Left lung (tissue), 10 donors: Measurements from ENCODE around the gene CDH4. TPM values are rescaled to one million over a fixed set of nuclear protein-coding genes. Genes with fewer than 3 reads are reported as not detected.

ENCODE experiments used
- ATAC-seq: fragments of 200-7000 bp; cut with Tn5 transposase; one replicate; pipeline ENCODE4 v1.9.1; 2020; ENCODE audit warnings: moderate library complexity
- DNase-seq, 4 donors: peaks; one replicate each; pipeline ENCODE4 v3.0.0-alpha.2; 2013 to 2020
- H3K27ac ChIP-seq, 2 donors: fragments of 200-600 bp; sonication (generic) in 1 of 2; one replicate each; pipeline versions ENCODE4 v1.5.0 to v1.8.0; 2020 to 2021
- H3K27me3 ChIP-seq, 2 donors: fragments of 200-600 bp; sonication (generic) in 1 of 2; one replicate each; pipeline versions ENCODE4 v1.5.0 to v1.8.0; 2020 to 2021
- H3K36me3 ChIP-seq, 2 donors: fragments of 200-600 bp; sonication (generic) in 1 of 2; one replicate each; pipeline versions ENCODE4 v1.5.0 to v1.8.0; 2020 to 2021
- H3K4me1 ChIP-seq, 2 donors: fragments of 200-600 bp; one replicate each; pipeline ENCODE4 v1.8.0; 2021
- H3K4me3 ChIP-seq, 2 donors: fragments of 200-600 bp; sonication (generic) in 1 of 2; one replicate each; pipeline versions ENCODE4 v1.5.0 to v1.8.0; 2020 to 2021; ENCODE audit warnings: mild to moderate bottlenecking in 1 of 2
- H3K9me3 ChIP-seq, 2 donors: fragments of 200-600 bp; sonication (generic) in 1 of 2; one replicate each; pipeline versions ENCODE4 v1.5.0 to v1.8.0; 2020 to 2021
- CTCF ChIP-seq, 2 donors: fragments of 200-600 bp; sonication (generic) in 1 of 2; IDR thresholded peaks; one replicate each; pipeline versions ENCODE4 v1.5.0 to v1.8.0; 2021; ENCODE audit warnings: antibody characterized with exemption in 2 of 2
- intact Hi-C, 2 donors: fragments of 100-400 bp; cut with DNase I; formaldehyde crosslinking; loops; one replicate each; pipeline versions ENCODE4 v1.11.2 to v1.14.2; 2022
- polyA plus RNA-seq, 6 donors: library from polyadenylated mRNA; unstranded; fragments of 120-200 nt; gene quantifications; one replicate each; pipeline ENCODE4 v1.2.1, GENCODE V29; 2013; ENCODE audit not compliant: insufficient read length in 6 of 6
- total RNA-seq, 2 donors: library from RNA; stranded (reverse); fragmentation: NEBNext Ultra II Directional; extraction: Animal tissue kit (Norgen Biotek cat#: 25700); gene quantifications; one replicate each; pipeline ENCODE4 v1.2.1, GENCODE V29; 2021
- donor health status: DM: no; HTN: yes; CAD: no.
- donor health status: DM: no; HTN: no; CAD: no.

The CDH4 gene
- total and polyA plus RNA-seq, 8 donors = 0.24 to 10.8 (median 5.1) TPM

GRCh38 chr20:61572789-61573188 is 320.7 kb downstream of the CDH4 start:
- intact Hi-C loops = no loop called here
- no peaks in the 10 kb centered on the region for H3K36me3 ChIP-seq
- ATAC-seq = no peak
- H3K27ac ChIP-seq = no peak overlapping the region
- peaks cover 0 to 14% of the 10 kb centered on the region in 2 donors for H3K9me3 ChIP-seq
- TF ChIP-seq CTCF (IDR thresholded peaks at IDR 0.05) = no peak
- DNase-seq = no peak
- H3K4me3 ChIP-seq = no peak overlapping the region
- no peaks in the 10 kb centered on the region for H3K4me1 ChIP-seq
- peaks cover 0 to 25% of the 10 kb centered on the region in 2 donors for H3K27me3 ChIP-seq

- ATAC-seq (no peak), DNase-seq (no peak)
- peaks cover 0 to 25% of the 10 kb centered on the region in 2 donors for H3K27me3 ChIP-seq
- intact Hi-C loops = no loop called here
- no peak overlapping the region for H3K4me3 ChIP-seq
- no peak overlapping the region for H3K27ac ChIP-seq
- no peaks in the 10 kb centered on the region for H3K36me3 ChIP-seq
- peaks cover 0 to 10% of the 10 kb centered on the region in 2 donors for H3K9me3 ChIP-seq
- TF ChIP-seq CTCF (IDR thresholded peaks at IDR 0.05) = no peak
- H3K4me1 ChIP-seq = no peaks in the 10 kb centered on the region
These were observed 321.6 kb downstream of the CDH4 start for GRCh38 chr20:61573415-61574305.

GRCh38 chr20:61575151-61575937 is 323.3 kb downstream of the CDH4 start:
- Histone ChIP-seq H3K4me3 (no peak overlapping the region), H3K27ac (no peak overlapping the region), H3K9me3 (peaks cover 0 to 13% of the 10 kb centered on the region in 2 donors), H3K27me3 (peaks cover 0 to 23% of the 10 kb centered on the region in 2 donors), H3K36me3 (no peaks in the 10 kb centered on the region), H3K4me1 (no peaks in the 10 kb centered on the region)
- intact Hi-C loops = no loop called here
- no peak for TF ChIP-seq CTCF (IDR thresholded peaks at IDR 0.05)
- DNase-seq = no peak
- no peak for ATAC-seq

GRCh38 chr20:61576372-61576771 is 324.3 kb downstream of the CDH4 start:
- Histone ChIP-seq H3K27me3 (peaks cover 0 to 20% of the 10 kb centered on the region in 2 donors), H3K4me3 (no peak overlapping the region), H3K4me1 (no peaks in the 10 kb centered on the region), H3K9me3 (peaks cover 0 to 18% of the 10 kb centered on the region in 2 donors), H3K36me3 (no peaks in the 10 kb centered on the region), H3K27ac (no peak overlapping the region)
- no peak for ATAC-seq
- intact Hi-C loops = no loop called here
- TF ChIP-seq CTCF (IDR thresholded peaks at IDR 0.05) = no peak
- DNase-seq = no peak

- peaks cover 0 to 21% of the 10 kb centered on the region in 2 donors for H3K9me3 ChIP-seq
- no peaks in the 10 kb centered on the region for H3K4me1 ChIP-seq
- no peaks in the 10 kb centered on the region for H3K36me3 ChIP-seq
- no peak for TF ChIP-seq CTCF (IDR thresholded peaks at IDR 0.05)
- DNase-seq = no peak
- intact Hi-C loops = no loop called here
- no peak for ATAC-seq
- H3K27me3 ChIP-seq = peaks cover 0 to 23% of the 10 kb centered on the region in 2 donors
- H3K4me3 ChIP-seq = no peak overlapping the region
- H3K27ac ChIP-seq = no peak overlapping the region
These were observed 325.0 kb downstream of the CDH4 start for GRCh38 chr20:61577065-61577464.
